ENCODE data around the gene PRKCA. TPM values are rescaled to one million over a fixed set of nuclear protein-coding genes. Genes with fewer than 3 reads are reported as not detected.

The PRKCA gene
- polyA plus RNA-seq, 2 of the 4 experiments (the other 2 are of a cell fraction) = 28.8 to 65.0 TPM

GRCh38 chr17:66548659-66549310, 246.4 kb downstream of the PRKCA start:
- Histone ChIP-seq H3K9me3 (peaks cover 10% of the 10 kb centered on the region; the same call in 1 of the 3 replicates), H3K27ac (peak overlapping the region; percentile 61 to 83), H3K4me1 (peaks cover 64% of the 10 kb centered on the region), H3K4me3 (no peak overlapping the region), H3K4me2 (peak overlapping the region; percentile 74)
- no peak for TF ChIP-seq EP300 (IDR thresholded peaks at IDR 0.05)
- TF ChIP-seq CEBPB (IDR thresholded peaks at IDR 0.05) = peak; percentile 46 to 88; a peak in 3 of 4 replicates
- 0 out of 2 replicates have a peak, but pooled peaks have one; percentile 8 for TF ChIP-seq MAX (IDR thresholded peaks at IDR 0.05)
- no peak for TF ChIP-seq REST (IDR thresholded peaks at IDR 0.05)
- no peak for TF ChIP-seq MAZ (IDR thresholded peaks at IDR 0.05; ENCODE audit: borderline replicate concordance, low read depth, low read length)
- no peak for TF ChIP-seq CTCF (IDR thresholded peaks at IDR 0.05)
- TF ChIP-seq RCOR1 (IDR thresholded peaks at IDR 0.05; ENCODE audit: low read depth, low read length) = no peak
- ATAC-seq (peak in 1 of 2 experiments; percentile 32; a peak in 3 of 6 replicates), FAIRE-seq (no peak), DNase-seq (ENCODE audit: low read depth in 1 of 2, low spot score in 1 of 2) (no peak)
- 88% methylated on average over 14 of the region's 14 CpGs for WGBS (ENCODE audit: missing lambda C conversion rate)
- ChIA-PET POLR2A (interaction anchor here (0.6 to 1.1 kb wide), 2 partner anchors 9 to 247 kb away, joined by 3 to 4 read pairs; no protein-coding TSS in a partner anchor), CTCF (interaction anchor here (0.6 to 1.9 kb wide), 10 partner anchors 10 to 294 kb away, joined by 3 to 8 read pairs (median 4); no protein-coding TSS in a partner anchor)

GRCh38 chr17:66549311-66549704, 246.9 kb downstream of the PRKCA start:
- ChIA-PET POLR2A (interaction anchor here (1.1 kb wide), 1 partner anchor 9 kb away, joined by 4 read pairs; no protein-coding TSS in a partner anchor), CTCF (interaction anchor here (0.6 to 1.3 kb wide), 6 partner anchors 17 to 295 kb away, joined by 3 to 8 read pairs (median 4); no protein-coding TSS in a partner anchor)
- H3K4me2 ChIP-seq = peak overlapping the region; percentile 74
- ATAC-seq (peak; percentile 25 to 60), DNase-seq (ENCODE audit: low read depth in 1 of 2, low spot score in 1 of 2) (no peak), FAIRE-seq (no peak)
- H3K27ac ChIP-seq = peak overlapping the region; percentile 61 to 83
- peaks cover 60% of the 10 kb centered on the region for H3K4me1 ChIP-seq
- TF ChIP-seq CEBPB (IDR thresholded peaks at IDR 0.05) (0 out of 4 replicates have a peak, but pooled peaks of 1 of the 2 experiments have one; percentile 1), RARB (CRISPR knock-in tag; IDR thresholded peaks at IDR 0.05) (no peak)
- 49% methylated on average over 3 of the region's 3 CpGs for WGBS (ENCODE audit: missing lambda C conversion rate)
- H3K4me3 ChIP-seq = no peak overlapping the region
- peaks cover 10% of the 10 kb centered on the region; the same call in 1 of the 3 replicates for H3K9me3 ChIP-seq

GRCh38 chr17:66549731-66550207, 247.4 kb downstream of the PRKCA start:
- ATAC-seq (peak; percentile 33 to 40; a peak in 4 of 6 replicates), FAIRE-seq (peak; percentile 23), DNase-seq (ENCODE audit: low read depth in 1 of 2, low spot score in 1 of 2) (peak in 1 of 2 experiments; percentile 60)
- Histone ChIP-seq H3K9me3 (peaks cover 10% of the 10 kb centered on the region; the same call in 1 of the 3 replicates), H3K4me3 (no peak overlapping the region), H3K27ac (peak overlapping the region; percentile 61 to 83), H3K4me2 (peak overlapping the region; percentile 74), H3K4me1 (peaks cover 60% of the 10 kb centered on the region)
- CTCF ChIA-PET = interaction anchor here (0.8 to 2.2 kb wide), 6 partner anchors 8 to 295 kb away, joined by 3 to 8 read pairs (median 4); no protein-coding TSS in a partner anchor
- POLR2A ChIA-PET = interaction anchor here (1.1 kb wide), 1 partner anchor 8 kb away, joined by 4 read pairs; no protein-coding TSS in a partner anchor
- 69% methylated on average over 5 of the region's 5 CpGs for whole genome bisulfite sequencing (ENCODE audit: missing lambda C conversion rate)
- TF ChIP-seq JUN (IDR thresholded peaks at IDR 0.05) = peak in 1 of 2 experiments; percentile 48; a peak in 1 of 5 replicates
- no peak for TF ChIP-seq CHD2 (IDR thresholded peaks at IDR 0.05; ENCODE audit: low read length, partially characterized antibody)
- no peak for TF ChIP-seq ZFP36 (IDR thresholded peaks at IDR 0.05; ENCODE audit: borderline replicate concordance, partially characterized antibody)
- peak; percentile 54; the same call in 1 of the 2 replicates for TF ChIP-seq JUNB (IDR thresholded peaks at IDR 0.05)
- no peak for TF ChIP-seq FOSB (CRISPR knock-in tag; IDR thresholded peaks at IDR 0.05)
- peak; percentile 67; the same call in 1 of the 2 replicates for TF ChIP-seq GATA3 (IDR thresholded peaks at IDR 0.05; ENCODE audit: borderline replicate concordance)
- TF ChIP-seq RARB (CRISPR knock-in tag; IDR thresholded peaks at IDR 0.05) = no peak
- no peak for TF ChIP-seq ELK1 (IDR thresholded peaks at IDR 0.05; ENCODE audit: low read depth, low read length)
- peak in 1 of 2 experiments; percentile 67; a peak in 2 of 4 replicates for TF ChIP-seq CEBPB (IDR thresholded peaks at IDR 0.05)
- no peak for TF ChIP-seq CTCF (IDR thresholded peaks at IDR 0.05)
- peak; percentile 27; the same call in 1 of the 2 replicates for TF ChIP-seq FOSL2 (IDR thresholded peaks at IDR 0.05)
- TF ChIP-seq FOSL2 (CRISPR knock-in tag; IDR thresholded peaks at IDR 0.05) = peak; percentile 79
